Measurements from ENCODE around the gene MLPH. TPM values are rescaled to one million over a fixed set of nuclear protein-coding genes. Genes with fewer than 3 reads are reported as not detected.

MLPH gene
- total and polyA plus RNA-seq, 2 of the 4 experiments (the other 2 are of a cell fraction): 13.8 to 21.6 TPM

- Histone ChIP-seq H3K9me1 (ENCODE audit: insufficient read depth, low read length) (no peaks in the 10 kb centered on the region), H3K9me3 (ENCODE audit: control insufficient read depth, insufficient read depth, low read length) (no peaks in the 10 kb centered on the region), H3K14ac (replicated peaks; ENCODE audit: low read depth, low read length) (no peak overlapping the region), H3K4me3 (ENCODE audit: insufficient read depth, low read depth, low read length) (no peak overlapping the region), H3K4me2 (ENCODE audit: low read depth, low read length) (no peak overlapping the region), H3K79me1 (ENCODE audit: low read depth in 1 of 2, low read length in 2 of 2) (no peaks in the 10 kb centered on the region), H2BK5ac (ENCODE audit: low read depth, low read length, poor library complexity, severe bottlenecking) (no peak overlapping the region), H2BK20ac (ENCODE audit: low read depth, low read length) (no peak overlapping the region), H3K18ac (ENCODE audit: low read depth, low read length) (no peak overlapping the region), H4K5ac (ENCODE audit: low read depth, low read length) (no peak overlapping the region), H3K23ac (ENCODE audit: low read depth, low read length) (no peak overlapping the region), H4K91ac (ENCODE audit: insufficient read depth, low read depth, low read length) (no peak overlapping the region), H2AK9ac (replicated peaks; ENCODE audit: low read depth, low read length, poor library complexity) (no peak overlapping the region), H4K8ac (ENCODE audit: low read depth in 2 of 2, low read length in 2 of 2) (no peak overlapping the region), H3K36me3 (ENCODE audit: control insufficient read depth, insufficient read depth, low read length) (0 out of 2 replicates have a peak, but pooled peaks cover 3% of the 10 kb centered on the region), H2BK120ac (ENCODE audit: low read depth, low read length) (no peak overlapping the region), H3K4me1 (ENCODE audit: control insufficient read depth, insufficient read depth, low read length) (0 out of 2 replicates have a peak, but pooled peaks cover 2% of the 10 kb centered on the region), H3K9ac (ENCODE audit: low read depth, low read length) (no peak overlapping the region), H3K56ac (ENCODE audit: extremely low read depth, insufficient read depth, low read length) (no peak overlapping the region), H2AK5ac (ENCODE audit: low read depth, low read length) (no peak overlapping the region), H3K4ac (ENCODE audit: low read depth, low read length) (no peak overlapping the region), H4K20me1 (ENCODE audit: insufficient read depth, low read length) (no peaks in the 10 kb centered on the region), H2BK15ac (ENCODE audit: low read depth, low read length) (no peak overlapping the region), H3K27ac (ENCODE audit: insufficient read depth, low read length) (no peak overlapping the region), H2AFZ (replicated peaks; ENCODE audit: low read length, poor library complexity) (no peak overlapping the region), H3K27me3 (ENCODE audit: control insufficient read depth, insufficient read depth, low read length) (no peaks in the 10 kb centered on the region)
- CTCF ChIA-PET: no interaction called here
- POLR2A ChIA-PET (ENCODE audit: unreplicated experiment): no interaction called here
- dilution Hi-C loops (cut with HindIII; ENCODE audit: low sequenced_read_pairs, unreplicated experiment) (no loop called here), intact Hi-C loops (cut with micrococcal nuclease) (no loop called here), in situ Hi-C loops (cut with MboI; ENCODE audit: low sequenced_read_pairs) (no loop called here)
- no peak for TF ChIP-seq MXI1 (IDR thresholded peaks at IDR 0.05; ENCODE audit: borderline replicate concordance, low read depth, low read length)
- no peak for TF ChIP-seq RCOR1 (IDR thresholded peaks at IDR 0.05; ENCODE audit: insufficient replicate concordance, low read length)
- no peak for TF ChIP-seq FOS (IDR thresholded peaks at IDR 0.05; ENCODE audit: low read depth, low read length)
- TF ChIP-seq ELK1 (IDR thresholded peaks at IDR 0.05; ENCODE audit: borderline replicate concordance, low read depth, low read length): no peak
- TF ChIP-seq RAD21 (IDR thresholded peaks at IDR 0.05; ENCODE audit: low read length): no peak
- TF ChIP-seq NFE2L2 (IDR thresholded peaks at IDR 0.05; ENCODE audit: low read depth, low read length): no peak
- no peak for TF ChIP-seq SMC3 (IDR thresholded peaks at IDR 0.05; ENCODE audit: low read depth, low read length)
- TF ChIP-seq, protein P1, sequence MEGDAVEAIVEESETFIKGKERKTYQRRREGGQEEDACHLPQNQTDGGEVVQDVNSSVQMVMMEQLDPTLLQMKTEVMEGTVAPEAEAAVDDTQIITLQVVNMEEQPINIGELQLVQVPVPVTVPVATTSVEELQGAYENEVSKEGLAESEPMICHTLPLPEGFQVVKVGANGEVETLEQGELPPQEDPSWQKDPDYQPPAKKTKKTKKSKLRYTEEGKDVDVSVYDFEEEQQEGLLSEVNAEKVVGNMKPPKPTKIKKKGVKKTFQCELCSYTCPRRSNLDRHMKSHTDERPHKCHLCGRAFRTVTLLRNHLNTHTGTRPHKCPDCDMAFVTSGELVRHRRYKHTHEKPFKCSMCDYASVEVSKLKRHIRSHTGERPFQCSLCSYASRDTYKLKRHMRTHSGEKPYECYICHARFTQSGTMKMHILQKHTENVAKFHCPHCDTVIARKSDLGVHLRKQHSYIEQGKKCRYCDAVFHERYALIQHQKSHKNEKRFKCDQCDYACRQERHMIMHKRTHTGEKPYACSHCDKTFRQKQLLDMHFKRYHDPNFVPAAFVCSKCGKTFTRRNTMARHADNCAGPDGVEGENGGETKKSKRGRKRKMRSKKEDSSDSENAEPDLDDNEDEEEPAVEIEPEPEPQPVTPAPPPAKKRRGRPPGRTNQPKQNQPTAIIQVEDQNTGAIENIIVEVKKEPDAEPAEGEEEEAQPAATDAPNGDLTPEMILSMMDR (conservative IDR thresholded peaks at IDR 0.05; ENCODE audit: low read depth, low read length): no peak
- no peak for TF ChIP-seq MAFK (IDR thresholded peaks at IDR 0.05; ENCODE audit: low read depth, low read length)
- no peak for TF ChIP-seq CEBPB (IDR thresholded peaks at IDR 0.05; ENCODE audit: low read depth, low read length)
- TF ChIP-seq POLR2A (IDR thresholded peaks at IDR 0.05; ENCODE audit: low read depth, low read length): no peak
- BruUV-seq (replicated peaks): no TSS peak
- ATAC-seq (ENCODE audit: low read depth) (no peak), DNase-seq (no peak)
- 80% methylated on average over 1 of the region's 8 CpGs; no CpG with 5 or more reads in 1 of the 2 experiments for WGBS, 2 experiments (ENCODE audit: extremely low coverage in 2 of 2, insufficient read length in 1 of 2)
These were observed 59.2 kb downstream of the MLPH start for GRCh38 chr2:237546040-237546875.

All from IMR-90 (cell line).